B cell (primary cell): Measurements from ENCODE around the gene SIK3. TPM values are rescaled to one million over a fixed set of nuclear protein-coding genes. Genes with fewer than 3 reads are reported as not detected.

ENCODE experiments used
- ATAC-seq: fragments of 200-7000 bp; cut with Tn5 transposase; one replicate; pipeline ENCODE4 v1.10.0; 2021; ENCODE audit warnings: low read depth, mild to moderate bottlenecking, moderate number of reproducible peaks, moderate library complexity
- CTCF ChIA-PET: fragments of 350-600 bp; sonication (Branson Sonifier 250); formaldehyde crosslinking; loops from one replicate; lab custom pipeline; 2021; ENCODE audit warnings: antibody characterized with exemption, inconsistent platforms; lab: Charles Lee
- POLR2A ChIA-PET: fragments of 350-600 bp; sonication (Branson Sonifier 250); formaldehyde crosslinking; loops from one replicate; lab custom pipeline; 2021; ENCODE audit warnings: antibody characterized with exemption; lab: Charles Lee
- DNase-seq: peaks from one replicate; pipeline ENCODE4 v3.0.0; 2013
- H2AFZ ChIP-seq: 2 replicates; pipeline ENCODE4 v1.6.1; 2012; ENCODE audit warnings: mild to moderate bottlenecking, low read depth, low read length; ENCODE audit not compliant: insufficient read depth, poor library complexity, severe bottlenecking
- H3K27ac ChIP-seq, 2 donors: 1 replicate in 1 of 2; 2 replicates in 1 of 2; pipeline ENCODE4 v1.5.1; 2012 to 2013; ENCODE audit warnings: low read length in 2 of 2, mild to moderate bottlenecking in 2 of 2, moderate library complexity in 1 of 2
- H3K27me3 ChIP-seq, 4 experiments: fragments of 200-600 bp in 1 of 4; sonication (generic) in 1 of 4; replicated peaks in 1 of 4; 1 replicate in 2 of 4; 2 replicates in 2 of 4; pipeline versions ENCODE4 v1.6.1 to v1.7.0; 2013 to 2016; ENCODE audit warnings: low read length in 3 of 4, mild to moderate bottlenecking in 2 of 4, mixed read lengths in 1 of 4, moderate library complexity in 1 of 4; ENCODE audit not compliant: insufficient read depth in 4 of 4, control insufficient read depth in 3 of 4; ENCODE audit errors: control extremely low read depth in 1 of 4
- H3K36me3 ChIP-seq, 2 experiments: replicated peaks in 1 of 2; 1 replicate in 1 of 2; 2 replicates in 1 of 2; pipeline versions ENCODE4 v1.6.1 to v1.7.1; 2013; ENCODE audit warnings: low read length in 1 of 2; ENCODE audit not compliant: insufficient read depth in 2 of 2, control insufficient read depth in 1 of 2; ENCODE audit errors: control extremely low read depth in 1 of 2, extremely low read depth in 1 of 2
- H3K4me1 ChIP-seq, 2 donors: fragments of 200-600 bp in 1 of 2; sonication (generic) in 1 of 2; 1 replicate in 1 of 2; 2 replicates in 1 of 2; pipeline versions ENCODE4 v1.5.1 to v1.6.1; 2013 to 2017; ENCODE audit warnings: low read length in 2 of 2; ENCODE audit not compliant: control insufficient read depth in 2 of 2, insufficient read depth in 2 of 2
- H3K4me2 ChIP-seq: replicated peaks from 2 replicates; pipeline ENCODE3; 2012; ENCODE audit warnings: mild to moderate bottlenecking, low read depth, low read length; ENCODE audit not compliant: poor library complexity, severe bottlenecking
- H3K4me3 ChIP-seq, 5 experiments: fragments of 200-600 bp in 1 of 5; sonication (generic) in 1 of 5; 1 replicate in 3 of 5; 2 replicates in 2 of 5; pipeline versions ENCODE4 v1.5.1 to v1.7.0; 2011 to 2016; ENCODE audit warnings: low read length in 4 of 5, mild to moderate bottlenecking in 4 of 5, low read depth in 2 of 5, control low read depth in 1 of 5, moderate library complexity in 1 of 5; ENCODE audit not compliant: insufficient read depth in 1 of 5; ENCODE audit errors: control extremely low read depth in 1 of 5, extremely low read depth in 1 of 5
- H3K79me2 ChIP-seq: fragments of 200-600 bp; sonication (generic); one replicate; pipeline ENCODE4 v1.6.0; 2016; ENCODE audit warnings: low read length; ENCODE audit not compliant: control insufficient read depth, insufficient read depth
- H3K9ac ChIP-seq: fragments of 200-600 bp; sonication (generic); 2 replicates; pipeline ENCODE4 v1.6.1; 2017; ENCODE audit warnings: mild to moderate bottlenecking, low read length, moderate library complexity
- H3K9me3 ChIP-seq, 3 donors: one replicate each; pipeline versions ENCODE4 v1.6.1 to v1.7.1; 2013; ENCODE audit warnings: low read length in 2 of 3; ENCODE audit not compliant: control insufficient read depth in 2 of 3, insufficient read depth in 1 of 3; ENCODE audit errors: control extremely low read depth in 1 of 3
- H4K20me1 ChIP-seq: 2 replicates; pipeline ENCODE4 v1.6.0; 2012; ENCODE audit warnings: mild to moderate bottlenecking, low read length; ENCODE audit not compliant: insufficient read depth, control insufficient read depth, poor library complexity, severe bottlenecking
- H3K27ac Mint-ChIP-seq: one replicate; pipeline ENCODE4 v1.8.0; 2021; ENCODE audit warnings: mixed read lengths
- H3K27me3 Mint-ChIP-seq: one replicate; pipeline ENCODE4 v1.8.0; 2021; ENCODE audit warnings: mixed read lengths
- H3K4me1 Mint-ChIP-seq: one replicate; pipeline ENCODE4 v1.8.0; 2021; ENCODE audit warnings: mixed read lengths
- H3K4me3 Mint-ChIP-seq: one replicate; pipeline ENCODE4 v1.8.0; 2021; ENCODE audit warnings: mixed read lengths
- H3K9me3 Mint-ChIP-seq: one replicate; pipeline ENCODE4 v1.8.0; 2022; ENCODE audit warnings: mixed read lengths; ENCODE audit not compliant: insufficient read depth
- EZH2 ChIP-seq: IDR thresholded peaks from 2 replicates; pipeline ENCODE4 v1.6.1; 2012; ENCODE audit warnings: borderline replicate concordance, low read depth, mild to moderate bottlenecking, moderate library complexity, low read length; ENCODE audit not compliant: insufficient read depth, poor library complexity, severe bottlenecking
- WGBS: methylation state at CpG from one replicate; pipeline ENCODE4 v1.1.5; 2013; ENCODE audit warnings: missing lambda C conversion rate; ENCODE audit not compliant: insufficient coverage; 5-methylcytosine and 5-hydroxymethylcytosine counted together
- intact Hi-C: fragments of 100-400 bp; cut with micrococcal nuclease; formaldehyde crosslinking; loops from one replicate; pipeline ENCODE4 v1.10.0; 2022
- polyA plus RNA-seq: library from polyadenylated mRNA; depleted of rRNA; stranded (reverse); fragments of >200 nt; gene quantifications from 2 replicates; pipeline ENCODE4 v1.2.3, GENCODE V29; 2012
- total RNA-seq, 2 donors: library from RNA; stranded (reverse); fragments of 120-200 nt in 1 of 2; gene quantifications; 1 replicate in 1 of 2; 2 replicates in 1 of 2; pipeline versions ENCODE4 v1.2.3 to v1.2.4, GENCODE V29; 2013 to 2022
- TF ChIP-seq, protein P1 (sequence below): fragments of 200-600 bp; IDR thresholded peaks from one replicate; pipeline ENCODE4 v1.8.0; 2022; ENCODE audit warnings: antibody characterized with exemption, mild to moderate bottlenecking

Gene SIK3
- total and polyA plus RNA-seq, 2 donors (not counting 1 experiment from before 2014, with no cell fraction given): 36.5 to 180 TPM

DNA sequence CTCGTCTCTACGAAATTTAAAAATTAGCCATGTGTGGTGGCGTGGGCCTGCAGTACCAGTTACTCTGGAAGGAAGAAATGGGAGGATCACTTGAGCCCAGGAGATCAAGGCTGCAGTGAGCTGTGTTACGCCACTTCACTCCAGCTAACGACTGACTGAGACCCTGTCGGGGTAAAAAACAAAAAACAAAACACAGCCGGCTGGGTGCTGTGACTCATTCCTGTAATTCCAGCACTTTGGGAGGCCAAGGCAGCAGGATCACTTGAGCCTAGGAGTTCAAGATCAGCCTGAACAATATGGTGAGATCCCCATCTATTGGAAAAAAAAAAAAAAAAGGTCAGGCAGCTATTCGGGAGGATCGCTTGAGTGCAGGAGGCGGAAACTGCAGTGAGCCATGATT lies 48.3 kb upstream of the SIK3 start:
- peaks cover 50% of the 10 kb centered on the region for H3K4me1 Mint-ChIP-seq
- no peak for DNase-seq
- H3K27me3 Mint-ChIP-seq: no peaks in the 10 kb centered on the region
- Histone ChIP-seq H3K4me1 (peaks cover 20 to 25% of the 10 kb centered on the region in 2 donors), H3K27ac (peak overlapping the region in 1 of 2 donors; percentile 7), H3K9me3 (no peaks in the 10 kb centered on the region), H3K4me3 (no peak overlapping the region), H3K79me2 (peaks cover 80% of the 10 kb centered on the region), H4K20me1 (peaks cover 54% of the 10 kb centered on the region), H3K36me3 (peaks cover 0 to 25% of the 10 kb centered on the region in 2 experiments), H2AFZ (no peak overlapping the region), H3K27me3 (no peaks in the 10 kb centered on the region), H3K4me2 (peak overlapping the region; percentile 86), H3K9ac (no peak overlapping the region)
- peak overlapping the region; percentile 46 for H3K27ac Mint-ChIP-seq
- H3K9me3 Mint-ChIP-seq: no peaks in the 10 kb centered on the region
- POLR2A ChIA-PET: interaction anchor here (0.6 kb wide), 2 partner anchors 19 to 1414 kb away, joined by 3 to 7 read pairs; no protein-coding TSS in a partner anchor
- ATAC-seq: no peak
- no peak for TF ChIP-seq EZH2
- 91% methylated on average over 7 of the region's 10 CpGs for WGBS
- peak overlapping the region; percentile 95 for H3K4me3 Mint-ChIP-seq
- CTCF ChIA-PET: interaction anchor here (0.6 to 4.0 kb wide), 4 partner anchors 33 to 376 kb away, joined by 3 to 38 read pairs (median 4); partner anchors contain the start of gene SIDT2
- intact Hi-C loops: loop anchor here (10.0 kb wide), 1 partner anchor 178 kb away; the partner anchor contains the start of gene CEP164

DNA sequence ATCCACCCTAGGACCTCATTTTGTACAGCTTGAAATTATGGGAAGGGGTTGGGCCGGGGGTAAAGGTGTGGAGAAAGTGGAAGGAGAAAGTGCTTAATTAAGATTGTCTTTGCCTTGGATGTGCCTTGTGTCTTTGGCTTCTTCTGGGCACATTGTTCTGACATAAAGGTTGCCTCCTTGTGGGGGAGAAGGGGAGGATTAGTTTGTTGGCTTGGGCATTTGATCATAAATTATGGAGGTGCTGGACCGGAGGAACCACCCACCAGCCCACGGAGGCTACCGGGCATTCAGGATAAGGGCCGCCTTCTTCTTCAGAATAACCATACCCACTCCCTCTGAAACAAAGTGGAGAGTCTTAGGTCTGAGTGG lies 47.1 kb upstream of the SIK3 start:
- 0% methylated on average over 1 of the region's 5 CpGs for WGBS
- peak overlapping the region; percentile 98 for H3K27ac Mint-ChIP-seq
- Histone ChIP-seq H3K4me2 (peak overlapping the region; percentile 86), H3K27me3 (no peaks in the 10 kb centered on the region), H3K79me2 (peaks cover 68% of the 10 kb centered on the region), H4K20me1 (peaks cover 51% of the 10 kb centered on the region), H3K9ac (peak overlapping the region; percentile 83), H3K27ac (peak overlapping the region; percentile 80 to 87), H3K4me1 (peaks cover 20 to 25% of the 10 kb centered on the region in 2 donors), H2AFZ (peak overlapping the region; percentile 92), H3K4me3 (peak overlapping the region; percentile 78 to 88 (median 82)), H3K9me3 (no peaks in the 10 kb centered on the region), H3K36me3 (peaks cover 0 to 25% of the 10 kb centered on the region in 2 experiments)
- peaks cover 42% of the 10 kb centered on the region for H3K4me1 Mint-ChIP-seq
- POLR2A ChIA-PET: interaction anchor here (0.5 to 3.4 kb wide), 11 partner anchors 9 to 1852 kb away, joined by 3 to 34 read pairs (median 4); partner anchors contain the start of genes CENATAC, CEP164, SIDT2 and SIK3
- no peak for DNase-seq
- intact Hi-C loops: loop anchor here (10.0 kb wide), 1 partner anchor 179 kb away; the partner anchor contains the start of gene CEP164
- ATAC-seq: no peak
- TF ChIP-seq, protein P1, sequence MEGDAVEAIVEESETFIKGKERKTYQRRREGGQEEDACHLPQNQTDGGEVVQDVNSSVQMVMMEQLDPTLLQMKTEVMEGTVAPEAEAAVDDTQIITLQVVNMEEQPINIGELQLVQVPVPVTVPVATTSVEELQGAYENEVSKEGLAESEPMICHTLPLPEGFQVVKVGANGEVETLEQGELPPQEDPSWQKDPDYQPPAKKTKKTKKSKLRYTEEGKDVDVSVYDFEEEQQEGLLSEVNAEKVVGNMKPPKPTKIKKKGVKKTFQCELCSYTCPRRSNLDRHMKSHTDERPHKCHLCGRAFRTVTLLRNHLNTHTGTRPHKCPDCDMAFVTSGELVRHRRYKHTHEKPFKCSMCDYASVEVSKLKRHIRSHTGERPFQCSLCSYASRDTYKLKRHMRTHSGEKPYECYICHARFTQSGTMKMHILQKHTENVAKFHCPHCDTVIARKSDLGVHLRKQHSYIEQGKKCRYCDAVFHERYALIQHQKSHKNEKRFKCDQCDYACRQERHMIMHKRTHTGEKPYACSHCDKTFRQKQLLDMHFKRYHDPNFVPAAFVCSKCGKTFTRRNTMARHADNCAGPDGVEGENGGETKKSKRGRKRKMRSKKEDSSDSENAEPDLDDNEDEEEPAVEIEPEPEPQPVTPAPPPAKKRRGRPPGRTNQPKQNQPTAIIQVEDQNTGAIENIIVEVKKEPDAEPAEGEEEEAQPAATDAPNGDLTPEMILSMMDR: peak; percentile 39
- no peak for TF ChIP-seq EZH2
- CTCF ChIA-PET: interaction anchor here (1.0 to 4.0 kb wide), 9 partner anchors 31 to 358 kb away, joined by 3 to 38 read pairs (median 5); partner anchors contain the start of genes PCSK7, RNF214, SIDT2 and ZPR1
- H3K9me3 Mint-ChIP-seq: no peaks in the 10 kb centered on the region
- no peaks in the 10 kb centered on the region for H3K27me3 Mint-ChIP-seq
- peak overlapping the region; percentile 95 for H3K4me3 Mint-ChIP-seq
